Activated naive CD4-positive, alpha-beta T cell treated with anti-CD3 and anti-CD28 coated beads for 36 hours (primary cell): ENCODE results near the gene APBB3. TPM values are rescaled to one million over a fixed set of nuclear protein-coding genes. Genes with fewer than 3 reads are reported as not detected.

ENCODE experiments used
- CTCF ChIA-PET: fragments of 350-600 bp; sonication (Branson Sonifier 250); formaldehyde crosslinking; loops from one replicate; lab custom pipeline; 2021; ENCODE audit warnings: antibody characterized with exemption; lab: Charles Lee
- DNase-seq: peaks from one replicate; pipeline ENCODE4 v3.0.0-alpha.2; 2020
- H3K27ac Mint-ChIP-seq: one replicate; pipeline ENCODE4 v1.8.0; 2021; ENCODE audit warnings: mild to moderate bottlenecking, mixed read lengths
- H3K27me3 Mint-ChIP-seq: one replicate; pipeline ENCODE4 v1.8.0; 2021; ENCODE audit warnings: low read depth, mixed read lengths
- H3K36me3 Mint-ChIP-seq: one replicate; pipeline ENCODE4 v1.8.0; 2021; ENCODE audit warnings: low read depth, mixed read lengths
- H3K4me1 Mint-ChIP-seq: one replicate; pipeline ENCODE4 v1.8.0; 2021; ENCODE audit warnings: low read depth, mixed read lengths
- H3K4me3 Mint-ChIP-seq: one replicate; pipeline ENCODE4 v1.8.0; 2021; ENCODE audit warnings: mild to moderate bottlenecking, moderate library complexity, mixed read lengths
- H3K9me3 Mint-ChIP-seq: one replicate; pipeline ENCODE4 v1.8.0; 2021; ENCODE audit warnings: mixed read lengths
- intact Hi-C: fragments of 100-400 bp; cut with micrococcal nuclease; formaldehyde crosslinking; loops from one replicate; pipeline ENCODE4 v1.15.1; 2023
- total RNA-seq, 2 experiments: library from RNA; stranded (reverse); gene quantifications; one replicate each; pipeline ENCODE4 v1.2.3, GENCODE V29; 2021

The APBB3 gene
- total RNA-seq, 2 experiments from 2014 or later, result 15.4 to 16.5 TPM

- Mint-ChIP-seq H3K9me3 (no peaks in the 10 kb centered on the region), H3K27ac (peak overlapping the region; percentile 64), H3K4me3 (no peak overlapping the region), H3K4me1 (peaks cover 69% of the 10 kb centered on the region), H3K27me3 (no peaks in the 10 kb centered on the region), H3K36me3 (peaks cover 38% of the 10 kb centered on the region)
- intact Hi-C loops, result loop anchor here (5.0 to 10.0 kb wide), 2 partner anchors 298 to 1256 kb away; partner anchors contain the start of gene MATR3
- DNase-seq, result no peak
- CTCF ChIA-PET, result no interaction called here
These were observed 14.0 kb downstream of the APBB3 start for GRCh38 chr5:140550147-140551079.

DNA sequence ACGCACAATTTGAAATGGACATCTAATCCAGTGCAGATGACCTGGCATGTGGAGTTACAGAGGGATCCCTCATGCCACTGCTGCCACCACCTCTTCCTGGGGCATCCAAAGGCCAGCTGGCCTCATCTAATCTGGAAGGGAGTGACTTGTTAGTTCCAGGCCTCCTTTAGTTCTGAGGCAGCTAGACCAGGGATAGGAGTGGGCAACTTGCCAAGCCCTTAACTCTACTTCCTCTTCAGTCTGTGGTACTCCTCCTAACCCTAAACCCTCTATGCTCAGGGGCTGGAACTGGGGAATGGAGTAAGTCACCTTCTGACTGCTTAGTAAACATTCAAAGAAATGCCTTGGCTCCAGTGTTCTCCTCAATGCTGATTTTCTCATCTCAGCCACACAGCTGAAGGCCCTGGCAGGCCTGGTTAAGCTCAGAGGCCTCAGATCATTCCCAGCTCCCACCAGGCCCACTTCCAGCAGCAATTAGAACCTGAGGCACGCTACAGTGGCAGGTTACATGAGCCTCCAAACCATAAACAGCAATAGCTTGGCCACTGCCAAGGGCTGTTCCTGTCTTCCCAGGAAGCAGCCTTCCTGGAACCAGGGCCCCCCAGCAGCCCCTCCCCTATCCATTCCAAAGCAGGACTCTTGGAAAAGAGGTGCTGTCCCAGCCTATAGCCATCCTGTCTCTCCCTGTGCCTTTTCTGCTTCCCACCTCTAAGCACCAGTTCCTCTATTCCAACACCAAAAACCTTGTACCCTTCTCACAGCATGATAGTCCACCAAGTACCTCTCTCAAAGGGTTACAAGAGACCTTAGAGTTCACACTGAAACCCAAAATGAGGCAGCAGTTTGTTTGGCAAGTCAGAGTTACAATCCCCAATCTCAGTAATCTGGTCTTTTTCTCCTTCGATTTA is 14.9 kb downstream of the APBB3 start:
- peaks cover 60% of the 10 kb centered on the region for H3K4me1 Mint-ChIP-seq
- H3K36me3 Mint-ChIP-seq, result peaks cover 39% of the 10 kb centered on the region
- no peak for DNase-seq
- peak overlapping the region; percentile 94 for H3K27ac Mint-ChIP-seq
- no peak overlapping the region for H3K4me3 Mint-ChIP-seq
- no peaks in the 10 kb centered on the region for H3K9me3 Mint-ChIP-seq
- H3K27me3 Mint-ChIP-seq, result no peaks in the 10 kb centered on the region
- CTCF ChIA-PET, result interaction anchor here (1.2 to 3.2 kb wide), 2 partner anchors 15 to 86 kb away, joined by 3 to 18 read pairs; no protein-coding TSS in a partner anchor
- intact Hi-C loops, result loop anchor here (5.0 to 10.0 kb wide), 2 partner anchors 297 to 1255 kb away; partner anchors contain the start of gene MATR3

- Mint-ChIP-seq H3K27me3 (no peaks in the 10 kb centered on the region), H3K36me3 (peaks cover 40% of the 10 kb centered on the region), H3K4me1 (peaks cover 53% of the 10 kb centered on the region), H3K4me3 (peak overlapping the region; percentile 87), H3K27ac (peak overlapping the region; percentile 94), H3K9me3 (no peaks in the 10 kb centered on the region)
- CTCF ChIA-PET, result interaction anchor here (1.2 to 3.2 kb wide), 3 partner anchors 9 to 87 kb away, joined by 3 to 18 read pairs (median 17); partner anchors contain the start of gene SRA1
- intact Hi-C loops, result no loop called here
- no peak for DNase-seq
These were observed 15.6 kb downstream of the APBB3 start for GRCh38 chr5:140548791-140549190.

DNA sequence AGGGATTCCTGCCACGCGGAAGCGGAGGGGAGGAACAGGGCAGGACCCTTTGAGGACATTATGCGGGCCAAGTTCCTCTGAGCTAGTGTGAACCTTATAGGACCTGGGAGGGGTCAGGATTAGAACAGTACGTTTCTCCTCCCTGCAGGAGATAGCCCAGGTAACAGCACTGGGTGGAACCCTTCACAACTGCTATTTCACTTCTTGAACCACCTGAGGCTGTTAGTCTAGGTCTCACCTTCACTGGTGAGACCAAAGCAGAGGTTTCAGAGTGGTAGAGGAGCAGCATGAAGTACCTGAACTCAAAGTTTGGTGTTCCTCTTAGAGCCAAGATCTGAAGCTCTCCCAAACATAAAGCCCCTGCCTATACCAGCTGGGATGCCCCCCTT is 16.1 kb downstream of the APBB3 start:
- Mint-ChIP-seq H3K36me3 (peaks cover 41% of the 10 kb centered on the region), H3K27me3 (no peaks in the 10 kb centered on the region), H3K9me3 (no peaks in the 10 kb centered on the region), H3K4me3 (peak overlapping the region; percentile 87), H3K4me1 (peaks cover 48% of the 10 kb centered on the region), H3K27ac (peak overlapping the region; percentile 94)
- DNase-seq, result no peak
- intact Hi-C loops, result no loop called here
- CTCF ChIA-PET, result interaction anchor here (0.6 to 3.2 kb wide), 11 partner anchors 10 to 193 kb away, joined by 3 to 18 read pairs (median 3); partner anchors contain the start of genes ANKHD1 and SRA1

GRCh38 chr5:140547508-140548299 is 16.7 kb downstream of the APBB3 start, which contains the start of gene EIF4EBP3:
Gene EIF4EBP3 (plus strand): TSS chr5:140547662. CDS start chr5:140547738, 76 bp downstream.
- Mint-ChIP-seq H3K27me3 (no peaks in the 10 kb centered on the region), H3K27ac (peak within 1 kb of the TSS; percentile 94), H3K4me3 (peak within 1 kb of the TSS; percentile 87), H3K4me1 (peaks cover 42% of the 10 kb centered on the region), H3K9me3 (no peaks in the 10 kb centered on the region), H3K36me3 (peaks cover 35% of the 10 kb centered on the region)
- peak; percentile 93 for DNase-seq
- CTCF ChIA-PET, result interaction anchor here (0.6 to 3.2 kb wide), 16 partner anchors 9 to 193 kb away, joined by 3 to 18 read pairs (median 3); partner anchors contain the start of genes ANKHD1 and SRA1
- intact Hi-C loops, result loop anchor here (1.0 kb wide), 5 partner anchors 10 to 146 kb away; partner anchors contain the start of genes ANKHD1, APBB3, SLC35A4 and SRA1

DNA sequence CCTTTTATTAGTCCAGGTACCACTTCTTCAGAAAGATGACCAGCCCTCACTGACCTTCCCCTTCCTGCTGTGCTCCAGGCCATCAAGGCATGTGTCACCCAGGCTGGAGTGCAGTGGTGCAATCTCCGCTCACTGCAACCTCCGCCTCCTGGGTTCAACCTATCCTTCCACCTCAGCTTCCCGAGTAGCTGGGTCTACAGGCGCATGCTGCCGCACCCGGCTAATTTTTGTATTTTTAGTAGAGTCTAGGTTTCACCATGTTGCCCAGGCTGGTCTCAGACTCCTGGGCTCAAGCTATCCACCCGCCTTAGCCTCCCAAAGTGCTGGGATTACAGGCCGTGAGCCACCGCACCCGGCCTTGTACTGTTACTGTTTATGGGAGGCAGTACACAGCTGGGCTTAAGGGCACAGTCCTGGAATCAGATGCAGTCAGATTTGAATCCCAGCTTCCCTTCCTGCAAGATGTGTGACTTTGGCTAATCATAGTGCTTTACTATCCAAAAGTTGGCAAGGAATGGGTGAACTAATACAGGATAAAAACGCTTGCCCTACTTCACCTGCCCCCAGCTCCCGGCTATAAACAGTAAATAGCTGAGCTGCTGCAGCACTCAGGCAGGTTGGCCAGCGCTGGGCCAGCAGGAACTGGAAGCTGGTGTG is 17.4 kb downstream of the APBB3 start:
- Mint-ChIP-seq H3K36me3 (peaks cover 35% of the 10 kb centered on the region), H3K4me1 (peaks cover 38% of the 10 kb centered on the region), H3K27me3 (no peaks in the 10 kb centered on the region), H3K27ac (peak overlapping the region; percentile 94), H3K9me3 (no peaks in the 10 kb centered on the region), H3K4me3 (peak overlapping the region; percentile 87)
- CTCF ChIA-PET, result interaction anchor here (0.8 to 3.2 kb wide), 9 partner anchors 8 to 92 kb away, joined by 3 to 18 read pairs (median 4); partner anchors contain the start of gene SRA1
- intact Hi-C loops, result loop anchor here (1.0 kb wide), 5 partner anchors 10 to 146 kb away; partner anchors contain the start of genes ANKHD1, APBB3, SLC35A4 and SRA1
- no peak for DNase-seq

GRCh38 chr5:140545606-140546005 is 18.8 kb downstream of the APBB3 start:
- Mint-ChIP-seq H3K4me3 (no peak overlapping the region), H3K9me3 (no peaks in the 10 kb centered on the region), H3K27me3 (no peaks in the 10 kb centered on the region), H3K27ac (no peak overlapping the region), H3K36me3 (peaks cover 35% of the 10 kb centered on the region), H3K4me1 (peaks cover 25% of the 10 kb centered on the region)
- CTCF ChIA-PET, result interaction anchor here (0.7 kb wide), 1 partner anchor 15 kb away, joined by 3 read pairs; no protein-coding TSS in a partner anchor
- no peak for DNase-seq
- intact Hi-C loops, result no loop called here

GRCh38 chr5:140544986-140545385 is 19.4 kb downstream of the APBB3 start:
- CTCF ChIA-PET, result no interaction called here

GRCh38 chr5:140542972-140543371 is 21.4 kb downstream of the APBB3 start:
- Mint-ChIP-seq H3K4me3 (no peak overlapping the region), H3K27me3 (no peaks in the 10 kb centered on the region), H3K27ac (no peak overlapping the region), H3K9me3 (no peaks in the 10 kb centered on the region), H3K4me1 (peaks cover 2% of the 10 kb centered on the region), H3K36me3 (peaks cover 21% of the 10 kb centered on the region)
- no peak for DNase-seq
- intact Hi-C loops, result no loop called here
- CTCF ChIA-PET, result no interaction called here

More at GRCh38 chr5:140544986-140545385, 19.4 kb downstream of the APBB3 start:
- Mint-ChIP-seq H3K4me3 (no peak overlapping the region), H3K36me3 (peaks cover 32% of the 10 kb centered on the region), H3K4me1 (peaks cover 20% of the 10 kb centered on the region), H3K9me3 (no peaks in the 10 kb centered on the region), H3K27ac (peak overlapping the region; percentile 6), H3K27me3 (no peaks in the 10 kb centered on the region)
- intact Hi-C loops, result no loop called here
- DNase-seq, result no peak

- Mint-ChIP-seq H3K36me3 (peaks cover 24% of the 10 kb centered on the region), H3K4me1 (peaks cover 1% of the 10 kb centered on the region), H3K9me3 (no peaks in the 10 kb centered on the region), H3K27ac (no peak overlapping the region), H3K4me3 (no peak overlapping the region), H3K27me3 (no peaks in the 10 kb centered on the region)
- CTCF ChIA-PET, result interaction anchor here (0.8 to 1.3 kb wide), 4 partner anchors 11 to 204 kb away, joined by 3 to 6 read pairs (median 3); no protein-coding TSS in a partner anchor
- intact Hi-C loops, result no loop called here
- no peak for DNase-seq
These were observed 24.2 kb downstream of the APBB3 start for GRCh38 chr5:140540227-140540626.
